DMS153 treated with DMSO at 0.1 percent for 48 hours (cell line): ENCODE data around the gene MRPS30.
"Not testable (repeated sequence)": the region's sequence is repeated elsewhere in the genome, so short reads cannot be mapped to it uniquely, and the experiment has no call there.

Experiments used
- DNase-seq: peaks from one replicate; lab custom pipeline; 2025; ENCODE audit not compliant: unreplicated experiment; lab: John Stamatoyannopoulos, UW

Gene MRPS30

DNA sequence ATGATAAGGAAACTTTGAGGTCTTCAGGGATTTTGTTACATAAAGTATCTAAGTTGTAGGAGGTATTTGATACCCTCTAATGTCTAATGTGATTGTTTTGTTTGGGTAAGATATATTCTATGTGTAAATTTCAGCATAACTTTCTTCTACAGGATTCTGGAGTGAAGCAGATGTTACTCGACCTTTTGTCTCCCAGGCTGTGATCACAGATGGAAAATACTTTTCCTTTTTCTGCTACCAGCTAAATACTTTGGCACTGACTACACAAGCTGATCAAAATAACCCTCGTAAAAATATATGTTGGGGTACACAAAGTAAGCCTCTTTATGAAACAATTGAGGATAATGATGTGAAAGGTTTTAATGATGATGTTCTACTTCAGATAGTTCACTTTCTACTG lies 6.0 kb downstream of the MRPS30 start:
- no peak for DNase-seq

DNA sequence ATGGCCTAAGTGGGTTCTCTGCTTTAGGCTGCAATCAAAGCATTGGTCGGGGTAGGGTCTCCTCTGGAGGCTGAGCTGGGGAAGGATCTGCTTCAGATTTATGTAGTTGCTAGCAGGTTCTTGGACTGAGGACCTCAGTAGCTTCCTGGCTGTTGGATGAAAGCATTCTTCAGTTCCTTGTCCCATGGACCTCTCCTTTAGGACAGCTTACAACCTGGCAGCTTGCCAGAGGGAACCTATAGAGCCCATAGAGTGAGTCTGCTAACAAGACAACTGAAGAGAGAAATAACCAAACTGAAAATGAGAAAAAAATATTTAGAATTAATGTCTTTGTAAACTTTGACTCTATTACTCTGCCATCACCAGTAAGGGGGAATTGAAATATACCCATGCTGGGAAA lies 12.4 kb downstream of the MRPS30 start:
- DNase-seq: no peak

DNA sequence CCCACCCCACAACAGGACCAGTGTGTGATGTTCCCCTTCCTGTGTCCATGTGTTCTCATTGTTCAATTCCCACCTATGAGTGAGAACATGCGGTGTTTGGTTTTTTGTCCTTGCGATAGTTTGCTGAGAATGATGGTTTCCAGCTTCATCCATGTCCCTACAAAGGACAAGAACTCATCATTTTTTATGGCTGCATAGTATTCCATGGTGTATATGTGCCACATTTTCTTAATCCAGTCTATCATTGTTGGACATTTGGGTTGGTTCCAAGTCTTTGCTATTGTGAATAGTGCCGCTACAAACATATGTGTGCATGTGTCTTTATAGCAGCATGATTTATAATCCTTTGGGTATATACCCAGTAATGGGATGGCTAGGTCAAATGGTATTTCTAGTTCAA lies 15.9 kb downstream of the MRPS30 start:
- DNase-seq: not testable (repeated sequence)

DNA sequence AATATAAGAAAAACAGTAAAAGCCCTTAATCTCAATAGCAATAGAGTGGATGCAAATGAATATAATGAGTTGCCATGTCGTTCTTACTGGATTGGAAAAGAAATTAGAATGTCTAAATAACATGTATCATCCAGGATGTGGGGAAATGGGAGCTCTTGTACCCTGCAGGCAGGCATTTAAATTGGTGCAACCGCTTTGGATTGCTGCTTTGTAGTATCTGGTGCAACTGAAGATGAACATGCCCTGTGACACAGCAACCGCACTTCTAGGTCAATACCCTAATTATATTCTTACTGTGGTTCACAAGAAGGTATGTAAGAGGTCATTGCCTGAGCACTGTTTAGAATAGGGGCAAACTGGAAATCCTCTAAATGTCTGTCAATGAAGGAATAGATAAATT lies 18.9 kb downstream of the MRPS30 start:
- no peak for DNase-seq

DNA sequence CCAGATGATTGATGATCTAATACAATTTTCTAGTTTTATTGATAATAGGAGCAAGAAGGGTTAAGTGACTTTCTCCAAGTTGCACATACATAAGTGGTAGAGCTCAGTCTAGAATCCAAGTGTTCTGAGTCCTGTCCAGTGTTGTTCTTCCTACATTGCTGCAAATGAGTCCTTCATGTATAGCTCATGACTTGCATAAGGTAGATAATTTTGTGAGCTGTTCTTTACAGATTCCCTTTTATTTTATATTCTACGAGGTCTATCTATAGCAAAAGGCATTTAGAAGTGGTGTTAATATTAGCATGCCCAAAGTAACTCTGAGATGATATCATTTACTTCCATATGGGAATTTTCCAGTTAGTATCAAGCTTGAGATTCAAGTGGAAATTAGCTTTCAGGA lies 20.0 kb downstream of the MRPS30 start:
- no peak for DNase-seq

DNA sequence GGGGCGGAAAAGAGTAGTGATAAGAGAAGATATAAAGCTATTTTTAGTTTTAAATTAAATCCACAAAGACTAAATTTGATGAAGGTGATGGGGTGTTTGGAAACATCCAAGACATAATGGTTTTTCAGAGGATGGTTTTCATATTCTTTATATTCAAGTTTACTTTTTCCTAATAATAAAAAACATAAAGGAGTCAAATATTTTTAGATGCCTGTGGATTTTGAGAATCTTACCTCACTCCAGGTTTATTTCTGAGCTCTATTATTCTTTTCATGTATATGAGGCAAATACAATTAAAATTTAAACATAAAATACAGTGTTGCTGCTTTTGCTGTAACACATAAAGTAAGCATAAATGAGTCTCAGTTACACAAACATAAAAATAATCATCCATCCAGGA lies 22.2 kb downstream of the MRPS30 start:
- DNase-seq: no peak

DNA sequence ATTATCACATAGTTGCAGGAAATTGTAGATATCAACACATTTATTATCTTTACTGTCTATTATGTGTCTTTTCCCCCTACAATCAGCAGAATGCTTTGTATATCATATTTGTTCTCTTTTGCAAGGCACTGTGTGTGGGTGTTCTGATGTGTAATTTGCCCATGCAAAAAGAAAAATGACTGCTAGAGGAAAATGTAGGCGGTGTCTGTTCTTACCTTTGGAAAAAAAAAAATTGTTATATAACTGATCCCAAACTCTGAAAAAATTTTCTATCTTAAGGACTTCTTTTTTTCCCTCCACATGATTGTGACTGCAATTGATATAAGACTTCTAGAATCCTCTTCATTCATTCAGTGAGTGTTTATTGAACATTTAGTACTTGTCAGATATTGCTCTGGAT lies 24.5 kb downstream of the MRPS30 start:
- DNase-seq: no peak

DNA sequence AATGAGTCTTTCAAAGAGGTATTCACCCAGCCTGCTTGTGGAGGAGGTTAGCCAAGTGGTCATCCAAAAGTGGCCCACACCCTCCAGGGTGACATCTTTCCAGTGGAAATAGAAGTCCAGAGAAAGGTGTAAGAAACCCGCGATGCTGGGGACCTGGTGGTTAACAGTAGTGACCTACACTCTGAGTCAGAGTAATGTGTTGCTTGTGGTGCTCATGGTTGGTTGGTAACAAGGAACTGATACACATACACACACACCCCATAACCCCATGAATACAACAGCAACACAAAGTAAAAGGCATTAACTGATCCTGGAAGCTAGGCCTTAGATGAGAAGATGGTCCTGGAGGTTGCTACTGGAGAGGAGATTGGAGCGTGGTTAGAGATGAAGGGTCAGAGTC lies 26.9 kb downstream of the MRPS30 start:
- DNase-seq: no peak

DNA sequence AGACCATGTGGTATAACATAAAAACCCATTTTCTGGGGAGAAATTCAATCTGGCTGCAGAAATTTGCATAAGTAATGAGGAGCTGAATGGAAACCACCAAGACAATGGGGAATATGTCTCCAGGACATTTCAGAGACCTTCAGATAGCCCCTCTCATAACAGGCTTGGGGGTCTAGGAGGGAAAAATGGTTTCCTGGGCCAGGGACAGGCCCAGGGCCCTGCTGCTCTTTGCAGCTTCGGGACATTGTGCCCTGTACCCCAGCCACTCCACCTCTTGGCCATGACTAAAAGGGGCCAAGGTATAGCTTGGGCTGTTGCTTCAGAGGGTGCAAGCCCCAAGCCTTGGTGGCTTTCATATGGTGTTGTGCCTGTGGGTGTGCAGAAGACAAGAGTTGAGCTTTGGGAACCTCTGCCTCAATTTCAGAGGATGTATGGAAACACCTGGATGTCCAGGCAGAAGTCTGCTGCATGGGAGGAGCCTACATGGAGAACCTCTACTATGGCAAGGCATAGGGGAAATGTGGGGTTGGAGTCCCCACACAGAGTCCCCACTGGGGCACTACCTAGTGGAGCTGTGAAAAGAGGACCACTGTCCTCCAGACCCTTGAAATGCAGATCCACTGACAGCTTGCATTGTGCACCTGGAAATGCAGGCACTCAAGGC lies 30.4 kb downstream of the MRPS30 start:
- no peak for DNase-seq

DNA sequence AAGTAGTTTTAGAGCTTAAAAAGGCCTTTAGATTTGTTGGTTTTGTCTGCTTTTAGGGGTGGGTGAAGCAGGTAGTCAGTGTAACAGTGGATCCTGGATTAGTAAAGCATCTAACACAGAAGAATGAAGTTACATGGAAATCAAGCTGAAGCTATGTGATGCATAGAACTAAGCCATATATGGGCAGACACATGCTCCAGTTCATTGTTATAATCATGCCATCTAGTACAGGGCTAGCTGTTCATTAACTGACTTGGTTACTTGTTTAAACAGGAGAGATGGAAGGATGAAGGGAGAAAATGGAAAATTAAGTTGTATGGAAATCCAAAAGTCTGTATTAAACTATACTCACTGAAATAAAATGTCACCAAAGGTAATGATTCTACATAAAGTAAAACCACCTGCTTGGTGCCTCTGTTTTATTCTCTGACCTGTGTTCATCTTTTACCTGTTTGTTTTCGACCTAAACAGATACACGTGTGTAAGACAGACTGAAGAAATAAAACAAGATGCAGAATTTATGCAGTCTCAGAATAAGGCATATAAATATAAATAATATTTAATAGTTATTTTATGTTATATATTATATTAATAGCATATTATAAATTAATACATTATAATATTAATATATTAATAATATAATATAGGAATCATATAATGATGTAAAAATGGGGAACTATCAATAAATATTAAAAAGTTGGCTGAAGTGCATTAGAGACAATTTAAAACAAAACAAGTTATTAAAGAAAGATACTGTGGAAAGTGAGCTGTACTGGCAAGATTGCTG lies 33.9 kb downstream of the MRPS30 start:
- DNase-seq: no peak

DNA sequence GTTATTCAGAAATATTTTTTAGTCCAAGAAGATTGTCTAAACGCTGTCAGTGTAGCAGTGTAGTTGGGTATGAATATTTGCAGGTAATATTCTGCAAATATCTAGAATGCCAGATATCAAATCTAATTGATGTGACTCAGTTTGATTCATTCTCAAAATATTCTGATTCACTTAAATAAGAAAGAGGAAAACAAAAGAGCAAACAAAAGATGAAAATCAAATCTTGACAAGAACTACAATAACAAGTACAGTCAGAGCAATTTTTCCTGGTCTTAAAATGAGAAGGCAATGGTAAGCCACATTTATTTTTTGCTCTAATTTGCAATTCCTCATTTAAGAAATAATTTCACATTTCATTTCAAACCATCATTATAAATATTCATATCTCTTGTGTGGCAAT lies 36.0 kb downstream of the MRPS30 start:
- DNase-seq: no peak

DNA sequence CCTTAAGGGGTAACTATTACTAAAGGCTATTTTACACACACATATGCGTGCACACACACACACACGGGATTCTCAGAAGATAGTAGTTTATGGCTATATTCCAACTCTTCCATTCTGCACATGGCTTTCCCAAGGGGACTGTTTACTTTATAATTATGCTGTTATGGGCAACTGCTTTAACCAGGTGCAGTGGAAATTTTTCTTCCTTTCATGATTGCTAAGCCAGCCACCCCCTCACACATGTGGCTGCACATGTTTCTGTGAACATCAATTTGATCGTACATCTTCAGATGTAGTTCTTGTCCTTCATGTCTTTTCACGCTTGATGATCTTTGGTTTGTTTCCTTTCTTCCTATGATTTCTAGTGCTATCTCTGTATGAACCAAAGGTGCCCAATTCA lies 37.0 kb downstream of the MRPS30 start:
- peak; percentile 60 for DNase-seq

DNA sequence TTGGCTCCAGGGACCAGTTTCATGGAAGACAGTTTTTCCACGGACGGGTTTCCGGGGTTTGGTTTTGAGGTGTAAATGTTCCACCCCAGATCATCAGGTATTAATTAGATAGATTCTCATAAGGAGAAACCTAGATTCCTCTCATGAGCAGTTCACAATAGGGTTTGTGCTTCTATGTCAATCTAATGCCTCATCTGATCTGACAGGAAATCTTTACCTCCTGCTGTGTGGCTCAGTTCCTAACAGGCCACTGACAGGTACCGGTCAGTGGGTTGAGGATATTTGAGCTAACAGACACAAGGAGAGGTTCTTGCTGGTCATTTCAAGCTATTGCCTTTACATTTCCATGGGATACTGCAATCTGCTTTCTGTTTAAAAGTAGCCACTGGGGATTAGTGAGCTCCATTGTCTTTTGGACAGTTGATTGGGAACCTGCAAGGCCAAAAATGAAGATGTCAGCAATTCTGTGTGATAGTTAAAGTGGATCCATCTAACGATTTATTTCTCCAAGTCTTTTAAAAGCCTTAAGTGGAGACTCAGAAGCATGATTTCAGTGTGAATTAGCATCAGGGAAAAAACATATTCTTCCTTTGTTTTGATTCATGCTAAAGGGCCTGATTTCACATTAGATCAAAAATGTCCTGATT lies 38.6 kb downstream of the MRPS30 start:
- no peak for DNase-seq

DNA sequence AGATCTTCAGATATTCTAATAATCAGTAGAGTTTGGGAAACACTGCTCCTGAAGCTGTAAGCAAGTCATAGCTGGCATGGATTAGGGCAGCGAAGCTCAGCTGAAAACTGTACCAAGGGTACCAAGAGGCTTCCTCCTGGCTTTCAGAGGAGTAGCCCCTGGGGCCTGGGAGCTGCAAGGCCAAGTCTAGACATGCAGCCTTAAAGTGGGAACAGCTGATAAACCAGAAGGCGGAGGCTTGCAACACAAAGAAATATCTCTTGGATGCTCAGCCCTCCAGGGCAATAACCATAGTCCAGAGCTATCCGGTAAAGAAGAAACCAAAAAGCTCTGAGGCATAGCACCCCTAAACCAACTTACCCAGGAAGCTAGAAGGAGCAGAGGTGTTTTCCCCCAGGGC lies 51.5 kb downstream of the MRPS30 start:
- DNase-seq: no peak

DNA sequence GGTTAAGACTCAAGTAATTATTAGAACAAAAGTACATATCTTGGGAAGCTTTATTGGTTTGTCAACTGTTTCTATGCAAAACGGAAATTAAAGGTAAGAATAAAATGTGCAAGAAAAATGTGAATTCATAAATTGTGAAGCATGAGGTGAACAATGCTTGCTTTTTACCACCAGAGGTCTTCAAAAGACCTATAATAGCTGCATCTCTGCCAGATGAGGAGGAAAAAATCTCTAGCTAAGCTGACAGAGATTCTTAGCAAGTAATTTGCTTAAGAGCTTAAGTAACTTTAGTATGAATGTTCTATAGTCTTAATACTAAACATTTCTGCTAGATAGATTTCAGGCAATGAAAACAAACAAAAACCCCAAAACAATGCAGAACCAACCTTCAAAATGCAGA lies 54.1 kb downstream of the MRPS30 start:
- DNase-seq: no peak
